Mesendoderm (in vitro differentiated cells): ENCODE measurements around the gene CLDN3. TPM values are rescaled to one million over a fixed set of nuclear protein-coding genes. Genes with fewer than 3 reads are reported as not detected.

Source experiments
- small RNA-seq: library from polyadenylated mRNA; stranded (forward); fragments of <200 nt; extraction: miRNeasy Mini kit (QIAGEN cat#:217004); gene quantifications from one replicate; pipeline ENCODE3, GENCODE V24; 2013; ENCODE audit not compliant: insufficient read depth

Gene CLDN3

Small RNA genes within 50 kb of the gene (small RNA-seq; reads per million reads assigned to genes)
- not detected for gene RN7SL265P
